ENCODE results near the gene MRGPRG. TPM values are rescaled to one million over a fixed set of nuclear protein-coding genes. Genes with fewer than 3 reads are reported as not detected.

MRGPRG gene
- total RNA-seq, 1 experiment from 2014 or later, result not detected

DNA sequence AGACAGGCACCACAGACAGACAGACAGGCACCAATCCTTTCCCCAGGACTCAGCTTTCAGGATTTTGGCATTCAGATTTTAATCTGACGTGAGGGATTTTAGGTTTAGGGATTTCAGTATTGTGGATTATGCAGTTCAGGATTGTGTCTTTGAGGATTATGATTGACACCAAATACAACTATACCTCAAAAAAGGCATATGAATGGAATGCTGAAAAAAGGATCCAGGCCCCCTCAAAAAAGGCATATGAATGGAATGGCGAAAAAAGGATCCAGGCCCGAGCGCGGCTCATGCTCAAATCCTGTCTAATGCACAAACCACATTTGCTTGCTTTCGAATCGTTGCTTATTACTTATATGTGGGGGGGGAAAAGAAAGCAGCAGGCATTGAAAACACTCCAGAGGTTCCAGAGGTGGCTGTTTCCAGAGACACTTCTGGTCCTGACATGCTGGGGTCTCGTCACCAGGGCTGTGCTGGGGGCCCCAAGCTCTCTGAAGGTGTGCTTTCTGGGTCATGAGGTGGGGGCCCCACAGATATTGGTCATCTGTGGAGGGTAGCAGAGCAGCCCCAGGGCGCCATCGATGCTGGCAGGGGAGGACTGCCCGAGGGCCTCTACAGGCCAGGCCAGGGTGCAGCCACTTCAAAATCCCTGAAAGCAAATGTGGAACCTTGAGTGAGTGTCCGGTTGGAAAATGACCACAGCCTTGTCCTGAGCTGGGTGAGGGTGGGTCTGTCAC, 36.7 kb downstream of the MRGPRG start (continued):
- TF ChIP-seq PREB (CRISPR knock-in tag; IDR thresholded peaks at IDR 0.05; ENCODE audit: borderline replicate concordance) (no peak), ESRRA (CRISPR knock-in tag; IDR thresholded peaks at IDR 0.05; ENCODE audit: borderline replicate concordance) (no peak), ZNF263 (CRISPR knock-in tag; IDR thresholded peaks at IDR 0.05; ENCODE audit: low read depth) (no peak)
- TF ChIP-seq, protein P1, sequence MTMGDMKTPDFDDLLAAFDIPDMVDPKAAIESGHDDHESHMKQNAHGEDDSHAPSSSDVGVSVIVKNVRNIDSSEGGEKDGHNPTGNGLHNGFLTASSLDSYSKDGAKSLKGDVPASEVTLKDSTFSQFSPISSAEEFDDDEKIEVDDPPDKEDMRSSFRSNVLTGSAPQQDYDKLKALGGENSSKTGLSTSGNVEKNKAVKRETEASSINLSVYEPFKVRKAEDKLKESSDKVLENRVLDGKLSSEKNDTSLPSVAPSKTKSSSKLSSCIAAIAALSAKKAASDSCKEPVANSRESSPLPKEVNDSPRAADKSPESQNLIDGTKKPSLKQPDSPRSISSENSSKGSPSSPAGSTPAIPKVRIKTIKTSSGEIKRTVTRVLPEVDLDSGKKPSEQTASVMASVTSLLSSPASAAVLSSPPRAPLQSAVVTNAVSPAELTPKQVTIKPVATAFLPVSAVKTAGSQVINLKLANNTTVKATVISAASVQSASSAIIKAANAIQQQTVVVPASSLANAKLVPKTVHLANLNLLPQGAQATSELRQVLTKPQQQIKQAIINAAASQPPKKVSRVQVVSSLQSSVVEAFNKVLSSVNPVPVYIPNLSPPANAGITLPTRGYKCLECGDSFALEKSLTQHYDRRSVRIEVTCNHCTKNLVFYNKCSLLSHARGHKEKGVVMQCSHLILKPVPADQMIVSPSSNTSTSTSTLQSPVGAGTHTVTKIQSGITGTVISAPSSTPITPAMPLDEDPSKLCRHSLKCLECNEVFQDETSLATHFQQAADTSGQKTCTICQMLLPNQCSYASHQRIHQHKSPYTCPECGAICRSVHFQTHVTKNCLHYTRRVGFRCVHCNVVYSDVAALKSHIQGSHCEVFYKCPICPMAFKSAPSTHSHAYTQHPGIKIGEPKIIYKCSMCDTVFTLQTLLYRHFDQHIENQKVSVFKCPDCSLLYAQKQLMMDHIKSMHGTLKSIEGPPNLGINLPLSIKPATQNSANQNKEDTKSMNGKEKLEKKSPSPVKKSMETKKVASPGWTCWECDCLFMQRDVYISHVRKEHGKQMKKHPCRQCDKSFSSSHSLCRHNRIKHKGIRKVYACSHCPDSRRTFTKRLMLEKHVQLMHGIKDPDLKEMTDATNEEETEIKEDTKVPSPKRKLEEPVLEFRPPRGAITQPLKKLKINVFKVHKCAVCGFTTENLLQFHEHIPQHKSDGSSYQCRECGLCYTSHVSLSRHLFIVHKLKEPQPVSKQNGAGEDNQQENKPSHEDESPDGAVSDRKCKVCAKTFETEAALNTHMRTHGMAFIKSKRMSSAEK (CRISPR knock-in tag; IDR thresholded peaks at IDR 0.05; ENCODE audit: borderline replicate concordance), result no peak
- TF ChIP-seq, protein P2, sequence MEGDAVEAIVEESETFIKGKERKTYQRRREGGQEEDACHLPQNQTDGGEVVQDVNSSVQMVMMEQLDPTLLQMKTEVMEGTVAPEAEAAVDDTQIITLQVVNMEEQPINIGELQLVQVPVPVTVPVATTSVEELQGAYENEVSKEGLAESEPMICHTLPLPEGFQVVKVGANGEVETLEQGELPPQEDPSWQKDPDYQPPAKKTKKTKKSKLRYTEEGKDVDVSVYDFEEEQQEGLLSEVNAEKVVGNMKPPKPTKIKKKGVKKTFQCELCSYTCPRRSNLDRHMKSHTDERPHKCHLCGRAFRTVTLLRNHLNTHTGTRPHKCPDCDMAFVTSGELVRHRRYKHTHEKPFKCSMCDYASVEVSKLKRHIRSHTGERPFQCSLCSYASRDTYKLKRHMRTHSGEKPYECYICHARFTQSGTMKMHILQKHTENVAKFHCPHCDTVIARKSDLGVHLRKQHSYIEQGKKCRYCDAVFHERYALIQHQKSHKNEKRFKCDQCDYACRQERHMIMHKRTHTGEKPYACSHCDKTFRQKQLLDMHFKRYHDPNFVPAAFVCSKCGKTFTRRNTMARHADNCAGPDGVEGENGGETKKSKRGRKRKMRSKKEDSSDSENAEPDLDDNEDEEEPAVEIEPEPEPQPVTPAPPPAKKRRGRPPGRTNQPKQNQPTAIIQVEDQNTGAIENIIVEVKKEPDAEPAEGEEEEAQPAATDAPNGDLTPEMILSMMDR (IDR thresholded peaks at IDR 0.05), result no peak

GRCh38 chr11:3180869-3181268, 37.7 kb downstream of the MRGPRG start:
- Mint-ChIP-seq H3K4me1 (no peaks in the 10 kb centered on the region), H3K4me3 (no peak overlapping the region), H3K36me3 (peaks cover 6% of the 10 kb centered on the region; the same call in 1 of the 2 replicates), H3K27me3 (ENCODE audit: low read depth) (peaks cover 19% of the 10 kb centered on the region), H3K27ac (no peak overlapping the region), H3K9me3 (peaks cover 33% of the 10 kb centered on the region)
- ATAC-seq (no peak), DNase-seq (ENCODE audit: low spot score) (no peak)
- POLR2A ChIA-PET, result no interaction called here
- TF ChIP-seq, protein P3, sequence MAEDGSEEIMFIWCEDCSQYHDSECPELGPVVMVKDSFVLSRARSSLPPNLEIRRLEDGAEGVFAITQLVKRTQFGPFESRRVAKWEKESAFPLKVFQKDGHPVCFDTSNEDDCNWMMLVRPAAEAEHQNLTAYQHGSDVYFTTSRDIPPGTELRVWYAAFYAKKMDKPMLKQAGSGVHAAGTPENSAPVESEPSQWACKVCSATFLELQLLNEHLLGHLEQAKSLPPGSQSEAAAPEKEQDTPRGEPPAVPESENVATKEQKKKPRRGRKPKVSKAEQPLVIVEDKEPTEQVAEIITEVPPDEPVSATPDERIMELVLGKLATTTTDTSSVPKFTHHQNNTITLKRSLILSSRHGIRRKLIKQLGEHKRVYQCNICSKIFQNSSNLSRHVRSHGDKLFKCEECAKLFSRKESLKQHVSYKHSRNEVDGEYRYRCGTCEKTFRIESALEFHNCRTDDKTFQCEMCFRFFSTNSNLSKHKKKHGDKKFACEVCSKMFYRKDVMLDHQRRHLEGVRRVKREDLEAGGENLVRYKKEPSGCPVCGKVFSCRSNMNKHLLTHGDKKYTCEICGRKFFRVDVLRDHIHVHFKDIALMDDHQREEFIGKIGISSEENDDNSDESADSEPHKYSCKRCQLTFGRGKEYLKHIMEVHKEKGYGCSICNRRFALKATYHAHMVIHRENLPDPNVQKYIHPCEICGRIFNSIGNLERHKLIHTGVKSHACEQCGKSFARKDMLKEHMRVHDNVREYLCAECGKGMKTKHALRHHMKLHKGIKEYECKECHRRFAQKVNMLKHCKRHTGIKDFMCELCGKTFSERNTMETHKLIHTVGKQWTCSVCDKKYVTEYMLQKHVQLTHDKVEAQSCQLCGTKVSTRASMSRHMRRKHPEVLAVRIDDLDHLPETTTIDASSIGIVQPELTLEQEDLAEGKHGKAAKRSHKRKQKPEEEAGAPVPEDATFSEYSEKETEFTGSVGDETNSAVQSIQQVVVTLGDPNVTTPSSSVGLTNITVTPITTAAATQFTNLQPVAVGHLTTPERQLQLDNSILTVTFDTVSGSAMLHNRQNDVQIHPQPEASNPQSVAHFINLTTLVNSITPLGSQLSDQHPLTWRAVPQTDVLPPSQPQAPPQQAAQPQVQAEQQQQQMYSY (CRISPR knock-in tag; IDR thresholded peaks at IDR 0.05), result no peak
- no peak for TF ChIP-seq OVOL2 (CRISPR knock-in tag; IDR thresholded peaks at IDR 0.05; ENCODE audit: borderline replicate concordance)
- no peak for TF ChIP-seq ZSCAN18 (CRISPR knock-in tag; IDR thresholded peaks at IDR 0.05)
- TF ChIP-seq ZNF232 (CRISPR knock-in tag; IDR thresholded peaks at IDR 0.05), result no peak
- TF ChIP-seq NR1H2 (CRISPR knock-in tag; IDR thresholded peaks at IDR 0.05), result no peak
- no peak for TF ChIP-seq FOXJ3 (CRISPR knock-in tag; IDR thresholded peaks at IDR 0.05; ENCODE audit: borderline replicate concordance)
- TF ChIP-seq NFE2L1 (CRISPR knock-in tag; IDR thresholded peaks at IDR 0.05), result no peak
- TF ChIP-seq, protein P4, sequence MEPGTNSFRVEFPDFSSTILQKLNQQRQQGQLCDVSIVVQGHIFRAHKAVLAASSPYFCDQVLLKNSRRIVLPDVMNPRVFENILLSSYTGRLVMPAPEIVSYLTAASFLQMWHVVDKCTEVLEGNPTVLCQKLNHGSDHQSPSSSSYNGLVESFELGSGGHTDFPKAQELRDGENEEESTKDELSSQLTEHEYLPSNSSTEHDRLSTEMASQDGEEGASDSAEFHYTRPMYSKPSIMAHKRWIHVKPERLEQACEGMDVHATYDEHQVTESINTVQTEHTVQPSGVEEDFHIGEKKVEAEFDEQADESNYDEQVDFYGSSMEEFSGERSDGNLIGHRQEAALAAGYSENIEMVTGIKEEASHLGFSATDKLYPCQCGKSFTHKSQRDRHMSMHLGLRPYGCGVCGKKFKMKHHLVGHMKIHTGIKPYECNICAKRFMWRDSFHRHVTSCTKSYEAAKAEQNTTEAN (CRISPR knock-in tag; IDR thresholded peaks at IDR 0.05), result no peak
- TF ChIP-seq PREB (CRISPR knock-in tag; IDR thresholded peaks at IDR 0.05; ENCODE audit: borderline replicate concordance), result no peak
- TF ChIP-seq ZNF425 (CRISPR knock-in tag; conservative IDR thresholded peaks at IDR 0.05), result no peak
- no peak for TF ChIP-seq SMAD3 (CRISPR knock-in tag; IDR thresholded peaks at IDR 0.05; ENCODE audit: borderline replicate concordance)
- no peak for TF ChIP-seq PRRX2 (CRISPR knock-in tag; IDR thresholded peaks at IDR 0.05)
- CTCF ChIA-PET, result interaction anchor here (0.6 kb wide), 2 partner anchors 16 to 86 kb away, joined by 3 to 5 read pairs; partner anchors contain the start of gene OSBPL5
